Skin epidermis (tissue), 12 donors: ENCODE measurements around the gene PCDH10.
"Not testable (repeated sequence)": the region's sequence is repeated elsewhere in the genome, so short reads cannot be mapped to it uniquely, and the experiment has no call there.

Experiments used
- H3K27ac ChIP-seq, 21 experiments: fragments of 200-600 bp; sonication (generic) in 11 of 21; one replicate each; pipeline ENCODE4 v1.5.0; 2020; ENCODE audit warnings: mild to moderate bottlenecking in 3 of 21, inconsistent platforms in 2 of 21, moderate library complexity in 2 of 21
- H3K4me3 ChIP-seq, 7 experiments: fragments of 200-600 bp; sonication (generic) in 2 of 7; one replicate each; pipeline ENCODE4 v1.5.0; 2020; ENCODE audit warnings: inconsistent platforms in 2 of 7, mild to moderate bottlenecking in 2 of 7, moderate library complexity in 1 of 7

Gene PCDH10

GRCh38 chr4:133208694-133209285, 59.7 kb downstream of the PCDH10 start:
- Histone ChIP-seq H3K27ac (no peak overlapping the region), H3K4me3 (no peak overlapping the region)

- Histone ChIP-seq H3K27ac (no peak overlapping the region), H3K4me3 (no peak overlapping the region)
Measured at GRCh38 chr4:133233922-133234321, 84.8 kb downstream of the PCDH10 start.

- not testable (repeated sequence) for H3K4me3 ChIP-seq, H3K27ac ChIP-seq
Measured at GRCh38 chr4:133240451-133240850, 91.4 kb downstream of the PCDH10 start.
